HG02981 (cell line): ENCODE measurements around the gene RASSF7.
"Not testable (repeated sequence)": the region's sequence is repeated elsewhere in the genome, so short reads cannot be mapped to it uniquely, and the experiment has no call there.

Experiments
- ATAC-seq: cut with Tn5 transposase; IDR thresholded peaks from one replicate; pipeline ENCODE4 v1.9.1; 2021; ENCODE audit warnings: mild to moderate bottlenecking, moderate library complexity; ENCODE audit not compliant: unreplicated experiment

Gene RASSF7, protein sequence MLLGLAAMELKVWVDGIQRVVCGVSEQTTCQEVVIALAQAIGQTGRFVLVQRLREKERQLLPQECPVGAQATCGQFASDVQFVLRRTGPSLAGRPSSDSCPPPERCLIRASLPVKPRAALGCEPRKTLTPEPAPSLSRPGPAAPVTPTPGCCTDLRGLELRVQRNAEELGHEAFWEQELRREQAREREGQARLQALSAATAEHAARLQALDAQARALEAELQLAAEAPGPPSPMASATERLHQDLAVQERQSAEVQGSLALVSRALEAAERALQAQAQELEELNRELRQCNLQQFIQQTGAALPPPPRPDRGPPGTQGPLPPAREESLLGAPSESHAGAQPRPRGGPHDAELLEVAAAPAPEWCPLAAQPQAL

DNA sequence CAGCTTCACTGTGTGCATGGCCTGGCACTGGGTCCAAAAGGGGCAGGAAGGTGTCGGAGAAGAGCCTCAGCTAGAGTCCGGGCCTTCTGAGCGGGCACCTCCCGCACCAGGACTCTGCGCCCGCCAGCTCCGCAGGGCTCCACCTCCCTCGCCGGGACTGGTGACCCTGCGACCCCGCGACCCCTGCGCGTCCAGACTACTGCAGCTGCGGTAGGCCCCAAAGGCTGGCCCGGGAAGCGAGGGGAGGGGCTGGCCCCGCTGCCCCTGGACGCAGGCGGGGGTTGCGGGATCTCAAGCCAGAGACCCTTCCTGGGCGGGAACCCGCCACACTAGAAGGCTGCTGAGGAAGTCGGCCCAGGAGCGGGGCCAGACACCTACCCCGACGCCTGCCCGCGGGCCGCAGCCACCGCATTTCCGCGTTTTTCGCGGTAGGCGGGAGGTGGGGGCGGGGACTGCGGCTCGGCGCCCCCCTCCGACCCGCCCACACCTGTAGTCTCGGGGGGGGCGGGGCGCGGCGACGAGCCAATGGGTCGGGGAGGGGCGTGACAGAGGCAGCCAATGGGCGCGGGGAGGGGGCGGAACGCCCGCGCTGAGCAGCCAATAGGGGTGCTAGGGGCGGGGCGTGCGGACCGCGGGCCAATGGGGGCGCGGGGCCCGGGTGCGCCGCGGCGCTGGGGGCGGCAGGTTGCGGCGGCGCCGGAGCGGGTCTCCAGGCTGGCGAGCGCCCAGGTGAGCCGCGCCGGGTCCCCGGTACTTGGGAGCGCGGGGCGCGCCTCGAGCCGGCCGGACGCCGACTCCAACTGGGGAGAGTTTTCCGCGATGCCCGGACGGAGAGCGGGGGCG, at the start of gene RASSF7, which contains the start of gene LMNTD2:
RASSF7 (plus strand) TSS at position 666 of the 843 bp plus-strand sequence. CDS start 799 bp downstream, outside the sequence.
LMNTD2 (minus strand) TSS at position 434 of the 843 bp plus-strand sequence; CDS start at position 412, 22 bp downstream.
- ATAC-seq: peak; percentile 79

DNA sequence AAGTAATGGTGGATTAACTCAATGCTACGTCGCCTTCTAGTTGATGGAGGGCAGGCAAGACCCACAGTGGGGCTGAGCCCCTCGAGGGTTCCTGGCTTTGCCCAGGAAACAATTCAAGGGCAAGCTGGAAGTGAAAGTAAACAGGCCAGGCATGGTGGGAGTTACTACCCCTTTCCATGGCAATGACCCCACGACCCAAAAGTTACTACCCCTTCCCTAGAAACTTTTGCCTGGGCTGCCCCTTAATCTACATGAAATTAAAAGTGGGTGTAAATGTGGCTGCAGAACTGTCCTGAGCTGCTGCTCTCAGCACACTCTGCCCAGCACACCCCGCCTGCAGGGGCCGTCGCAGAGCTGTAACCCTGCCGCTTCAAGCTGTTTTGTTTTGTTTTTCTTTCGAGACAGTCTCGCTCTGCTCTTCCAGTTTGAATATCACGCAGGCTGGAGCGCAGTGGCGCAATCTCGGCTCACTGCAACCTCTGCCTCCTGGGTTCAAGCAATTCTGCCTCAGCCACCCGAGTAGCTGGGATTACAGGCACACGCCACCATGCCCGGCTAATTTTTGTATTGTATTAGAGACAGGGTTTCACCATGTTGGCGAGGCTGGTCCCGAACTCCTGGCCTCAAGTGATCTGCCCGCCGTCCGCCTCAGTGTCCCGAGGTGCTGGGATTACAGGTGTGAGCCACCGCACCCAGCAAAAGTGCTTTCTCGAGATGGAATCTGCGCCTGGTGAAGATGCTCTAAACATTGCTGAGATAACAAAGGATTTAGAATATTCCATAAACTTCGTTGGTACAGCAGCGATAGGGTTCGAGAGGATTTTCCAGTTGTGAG, 47.8 kb upstream of the RASSF7 start:
- ATAC-seq: no peak

DNA sequence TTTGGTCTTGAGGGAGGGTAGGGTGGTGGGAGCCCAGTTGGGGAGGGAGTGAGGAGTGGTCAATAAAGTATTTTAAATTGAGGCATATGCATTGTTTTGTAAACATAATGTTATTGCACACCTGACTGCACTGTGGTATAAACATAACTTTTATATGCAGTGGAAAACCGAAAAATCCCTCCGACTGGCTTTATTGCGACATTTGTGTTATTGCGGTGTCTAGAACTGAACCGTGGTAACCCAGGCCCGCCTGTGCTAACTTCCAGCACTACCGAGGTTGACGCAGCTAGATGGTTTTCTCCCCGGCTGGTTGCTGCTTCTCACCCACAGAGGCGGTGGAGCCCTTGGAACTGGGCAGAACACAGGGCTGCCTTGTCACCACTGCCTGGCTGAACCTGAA, 46.2 kb upstream of the RASSF7 start:
- ATAC-seq: no peak

DNA sequence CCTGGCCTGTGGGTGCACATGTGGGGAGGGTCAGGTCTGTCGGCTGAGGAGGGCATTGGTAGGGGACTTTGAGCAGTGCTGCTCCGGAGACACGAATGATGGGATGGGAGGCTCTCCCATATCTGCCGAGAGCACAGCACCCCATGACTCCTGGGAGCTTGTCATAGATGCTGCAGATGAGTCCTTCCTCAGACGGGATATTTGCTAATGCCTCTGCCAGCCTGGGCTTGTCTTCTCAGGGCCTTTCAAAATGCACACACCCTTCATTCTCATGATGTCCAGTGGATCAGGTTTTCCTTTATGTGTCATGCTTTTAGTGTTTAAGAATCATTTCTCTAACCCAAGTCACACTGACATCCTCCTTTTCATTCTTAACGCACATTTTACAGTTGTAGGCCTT, 45.6 kb upstream of the RASSF7 start:
- no peak for ATAC-seq

DNA sequence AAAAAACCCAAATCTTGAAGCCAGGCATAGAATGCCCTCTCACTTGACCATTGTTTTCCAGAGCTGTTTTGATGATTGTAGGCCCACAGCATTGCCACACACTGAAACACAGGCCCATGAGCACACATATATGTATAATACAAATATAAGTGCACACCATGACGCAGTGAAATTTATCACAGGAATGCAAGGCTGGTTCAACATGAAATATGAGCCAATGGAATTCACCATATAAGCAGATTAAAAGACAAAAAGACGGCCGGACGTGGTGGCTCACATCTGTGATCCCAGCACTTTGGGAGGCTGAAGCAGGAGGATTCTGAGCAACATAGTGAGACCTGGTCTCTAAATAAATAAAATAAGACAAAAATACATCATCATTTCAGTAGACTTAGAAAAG, 44.4 kb upstream of the RASSF7 start:
- ATAC-seq: no peak

DNA sequence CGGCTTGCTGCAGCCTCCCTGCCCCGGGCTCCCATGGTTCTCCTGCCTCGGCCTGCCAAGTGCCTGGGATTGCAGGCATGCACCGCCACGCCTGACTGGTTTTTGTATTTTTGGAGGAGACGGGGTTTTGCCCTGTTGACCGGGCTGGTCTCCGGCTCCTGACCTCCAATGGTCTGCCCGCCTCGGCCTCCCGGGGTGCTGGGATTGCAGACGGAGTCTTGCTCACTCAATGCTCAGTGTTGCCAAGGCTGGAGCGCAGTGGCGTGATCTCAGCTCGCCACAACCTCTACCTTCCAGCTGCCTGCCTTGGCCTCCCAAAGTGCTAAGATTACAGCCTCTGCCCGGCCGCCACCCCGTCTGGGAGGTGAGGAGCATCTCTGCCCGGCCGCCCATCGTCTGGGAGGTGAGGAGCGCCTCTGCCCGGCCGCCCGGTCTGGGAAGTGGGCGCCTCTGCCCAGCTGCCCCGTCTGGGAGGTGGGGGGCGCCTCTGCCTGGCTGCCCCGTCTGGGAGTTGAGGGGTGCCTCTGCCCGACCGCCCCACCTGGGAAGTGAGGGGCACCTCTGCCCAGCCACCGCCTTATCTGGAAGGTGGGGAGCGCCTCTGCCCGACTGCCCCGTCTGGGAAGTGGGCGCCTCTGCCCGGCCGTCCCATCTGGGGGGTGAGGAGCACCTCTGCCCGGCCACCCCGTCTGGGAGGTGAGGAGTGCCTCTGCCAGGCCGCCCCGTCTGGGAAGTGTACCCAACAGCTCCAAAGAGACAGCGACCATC, 43.7 kb upstream of the RASSF7 start:
- not testable (repeated sequence) for ATAC-seq

DNA sequence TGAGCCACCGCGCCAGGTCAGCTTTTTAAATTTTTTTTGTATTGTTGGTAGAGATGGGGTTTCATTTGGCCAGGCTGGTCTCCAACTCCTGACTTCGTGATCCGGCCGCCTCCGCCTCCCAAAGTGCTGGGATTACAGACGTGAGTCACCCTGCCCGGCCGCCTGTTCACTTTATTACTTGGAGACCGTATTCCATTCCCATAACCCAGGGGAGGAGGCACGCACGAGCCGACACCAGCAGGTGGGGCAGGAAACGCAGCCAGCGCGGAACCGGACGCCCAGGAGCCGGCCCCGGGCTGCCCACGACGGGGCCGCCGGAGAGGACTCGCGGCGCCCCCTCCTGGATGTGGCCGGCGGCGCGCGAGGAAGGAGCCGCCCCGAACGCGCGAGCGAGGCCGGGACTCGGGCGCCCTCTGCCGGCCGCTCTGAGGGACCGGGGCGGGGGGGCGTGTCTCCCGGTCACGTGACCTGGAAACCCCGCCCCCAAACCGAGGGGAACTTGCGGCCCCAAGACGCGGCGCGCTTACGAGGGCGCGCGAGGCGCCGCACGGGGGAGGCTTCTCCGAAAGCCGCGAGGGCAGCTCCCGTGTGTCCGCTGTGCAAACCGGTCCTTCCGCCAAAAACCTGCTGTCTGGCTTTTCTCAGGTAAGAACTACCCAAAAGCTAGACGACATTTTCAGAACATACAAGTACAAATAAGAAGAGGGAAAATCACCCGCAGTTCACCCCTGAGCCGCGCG, 42.1 kb upstream of the RASSF7 start:
- ATAC-seq: peak; percentile 86

DNA sequence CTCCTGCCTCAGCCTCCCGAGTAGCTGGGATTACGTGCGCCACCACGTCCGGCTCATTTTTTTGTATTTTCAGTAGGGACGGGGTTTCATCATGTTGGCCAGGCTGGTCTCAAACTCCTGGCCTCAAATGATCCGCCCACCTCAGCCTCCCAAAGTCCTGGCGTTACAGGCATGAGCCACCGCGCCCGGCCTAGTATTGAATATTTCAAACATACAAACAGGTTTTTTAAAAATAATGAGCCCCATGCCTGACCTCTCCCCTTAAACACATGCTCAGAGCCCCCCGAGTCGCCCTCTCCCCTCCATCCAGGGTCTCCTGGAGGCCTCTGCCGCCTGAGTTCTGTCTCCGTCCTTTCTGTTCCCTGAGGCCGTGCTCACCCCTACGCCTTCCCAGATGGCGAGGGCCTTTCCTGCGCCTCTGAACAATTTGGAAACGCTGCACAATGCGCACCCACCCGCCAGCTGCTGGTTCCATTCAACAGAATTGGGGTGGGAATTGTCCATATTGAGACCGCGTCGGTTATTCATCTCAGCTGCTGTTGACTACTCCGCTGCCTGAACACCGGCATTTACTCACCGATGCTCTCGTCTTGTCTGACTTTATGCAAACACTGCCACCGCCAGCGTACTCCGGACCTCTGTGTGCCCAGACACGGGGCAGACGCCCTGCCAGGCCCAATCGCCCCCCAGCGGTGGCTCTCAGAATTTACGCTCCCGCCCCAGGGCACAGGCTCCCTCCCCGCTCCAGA, 40.2 kb upstream of the RASSF7 start:
- no peak for ATAC-seq

DNA sequence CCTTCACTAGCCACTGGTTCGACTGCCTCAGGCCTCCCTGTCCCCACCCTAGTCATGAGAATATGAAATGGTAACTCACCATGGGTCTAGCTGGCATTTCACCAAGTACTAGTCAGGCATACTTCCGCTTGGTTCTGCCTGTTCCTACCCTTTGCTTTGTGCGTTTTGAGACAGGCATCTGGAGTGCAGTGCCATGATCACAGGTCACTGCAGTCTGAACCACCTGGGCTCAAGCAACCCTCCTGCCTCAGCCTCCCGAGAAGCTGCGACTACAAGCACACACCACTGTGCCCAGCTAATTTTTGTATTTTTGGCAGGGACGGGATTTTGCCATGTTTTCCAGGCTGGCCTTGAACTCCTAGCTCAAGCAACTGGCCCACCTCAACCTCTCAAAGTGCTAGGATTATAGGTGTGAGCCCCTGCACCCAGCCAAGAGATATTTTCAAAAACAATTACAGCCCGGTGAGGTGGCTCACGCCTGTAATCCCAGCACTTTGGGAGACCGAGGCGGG, 39.5 kb upstream of the RASSF7 start:
- ATAC-seq: no peak

DNA sequence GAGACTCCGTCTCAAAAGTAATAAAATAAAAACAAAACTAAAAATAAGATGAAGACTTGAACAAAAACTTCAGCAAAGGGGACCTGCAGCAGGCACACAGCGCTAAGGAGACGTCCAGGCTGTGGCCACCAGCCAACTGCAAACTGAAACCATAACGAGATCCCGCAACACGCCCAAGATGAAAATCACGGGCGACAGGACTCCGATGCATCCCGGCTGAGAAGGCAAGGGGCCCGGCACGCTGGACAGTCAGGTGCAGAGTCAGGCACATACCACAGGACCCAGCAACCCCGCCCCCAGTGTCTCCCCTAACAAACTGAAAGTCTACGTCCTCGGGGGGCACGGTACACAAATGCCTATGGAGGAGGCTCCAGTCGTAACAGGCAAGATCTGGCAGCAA, 34.6 kb upstream of the RASSF7 start:
- ATAC-seq: no peak

DNA sequence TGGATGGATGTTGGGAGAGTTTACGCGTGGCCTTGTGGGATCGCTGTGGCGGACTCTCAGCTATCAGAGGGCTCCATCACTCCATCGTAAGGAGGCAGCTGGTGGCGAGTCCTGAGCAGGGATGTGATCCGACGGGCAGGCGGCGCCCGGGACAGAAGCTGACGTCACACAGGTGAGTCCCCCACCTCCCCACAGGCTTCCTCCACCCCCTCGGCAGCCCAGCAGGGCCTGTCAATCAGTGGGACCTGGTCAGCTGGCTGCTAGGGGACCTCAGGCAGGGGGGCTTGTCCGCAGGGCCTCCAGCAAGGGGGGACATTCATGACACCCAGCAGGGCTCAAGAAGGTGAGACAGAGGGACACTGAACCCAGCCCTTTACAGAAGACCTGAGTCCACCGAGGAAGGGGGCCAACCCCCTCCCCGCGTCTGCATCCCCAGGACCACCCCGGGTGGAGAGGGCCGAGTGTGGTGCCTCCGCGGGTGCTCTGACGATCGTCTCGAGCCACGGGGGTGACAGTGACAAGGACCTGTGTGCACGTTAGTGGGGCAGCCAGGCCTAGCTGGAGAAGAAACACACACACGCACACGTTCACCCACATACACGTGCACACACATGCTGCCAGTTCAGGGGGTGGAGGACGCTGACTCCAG, 32.5 kb upstream of the RASSF7 start:
- ATAC-seq: no peak

DNA sequence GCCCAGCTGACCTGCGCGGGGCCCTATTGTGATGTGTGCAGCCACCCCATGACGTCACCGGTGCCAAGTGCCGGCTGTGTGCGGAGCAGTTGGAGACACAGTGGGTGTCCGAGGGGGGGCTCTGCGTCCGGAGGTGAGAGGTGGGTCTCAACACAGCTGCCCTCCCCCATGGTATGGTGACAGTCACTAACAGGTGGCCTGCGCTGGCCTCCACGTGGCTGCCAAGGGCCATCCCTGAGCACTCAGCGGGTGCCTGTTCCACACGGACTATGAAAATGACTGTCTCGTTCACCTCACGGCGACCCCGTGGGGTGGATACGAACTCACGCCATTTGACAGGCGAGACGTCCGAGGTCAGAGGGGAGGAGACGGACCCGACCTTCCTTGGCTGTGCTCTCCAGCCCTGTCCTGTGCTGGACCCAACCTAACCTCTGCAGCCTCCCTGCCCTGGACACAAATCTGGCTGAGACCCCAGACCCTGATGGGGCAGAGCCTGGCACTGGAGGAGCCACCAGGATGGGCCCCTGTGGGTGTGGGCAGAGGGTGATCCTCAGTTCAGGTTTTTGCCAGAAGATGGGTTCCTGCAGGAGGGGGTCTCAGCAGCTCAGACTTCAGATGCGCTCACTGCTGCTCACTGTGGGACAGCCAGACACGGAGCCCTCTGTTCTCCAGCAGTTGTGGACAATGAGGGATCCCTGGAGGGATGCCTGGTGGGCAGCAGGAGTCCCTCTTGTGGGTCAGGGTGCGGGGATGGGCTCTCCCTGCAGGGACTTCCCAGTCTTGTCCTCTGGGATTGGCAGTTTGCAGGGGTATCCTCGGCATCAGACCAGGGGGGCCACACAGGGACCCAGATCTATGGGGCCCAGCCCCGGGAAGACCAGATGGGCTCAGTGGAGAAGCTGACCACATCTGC, 31.7 kb upstream of the RASSF7 start:
- no peak for ATAC-seq

DNA sequence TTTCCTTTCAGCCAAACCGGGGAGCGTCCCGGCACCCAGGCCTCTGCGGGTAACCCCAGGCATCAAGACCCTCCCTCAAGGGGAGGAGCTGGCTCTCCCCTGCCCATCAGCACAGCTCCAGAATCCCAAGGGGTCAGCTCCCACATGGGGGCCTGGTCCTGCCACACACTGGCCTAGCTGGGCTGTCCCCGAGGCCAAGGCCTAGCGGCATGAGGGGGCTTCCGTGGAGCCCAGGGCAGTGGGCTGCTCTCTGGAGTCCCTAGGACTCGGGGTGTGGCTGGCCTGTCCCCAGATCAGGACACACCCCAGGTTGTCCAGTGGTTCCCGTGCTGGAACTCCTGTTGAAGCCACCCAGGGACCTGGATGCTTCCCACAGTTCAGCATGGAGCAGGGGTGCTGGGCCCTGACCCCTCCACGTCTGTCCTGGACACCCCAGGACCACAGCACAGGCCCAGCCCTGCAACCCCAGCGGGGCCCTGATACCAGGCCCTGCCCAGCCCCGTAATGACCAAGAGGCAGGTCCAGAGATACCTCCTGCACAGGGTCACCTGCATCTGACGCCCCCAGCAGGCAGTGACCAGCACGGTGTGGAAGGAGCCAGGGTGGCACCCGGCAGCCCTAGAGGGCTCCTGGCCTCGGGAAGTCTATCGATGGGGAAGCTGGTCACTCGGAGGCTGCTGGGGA, 30.9 kb upstream of the RASSF7 start:
- no peak for ATAC-seq

DNA sequence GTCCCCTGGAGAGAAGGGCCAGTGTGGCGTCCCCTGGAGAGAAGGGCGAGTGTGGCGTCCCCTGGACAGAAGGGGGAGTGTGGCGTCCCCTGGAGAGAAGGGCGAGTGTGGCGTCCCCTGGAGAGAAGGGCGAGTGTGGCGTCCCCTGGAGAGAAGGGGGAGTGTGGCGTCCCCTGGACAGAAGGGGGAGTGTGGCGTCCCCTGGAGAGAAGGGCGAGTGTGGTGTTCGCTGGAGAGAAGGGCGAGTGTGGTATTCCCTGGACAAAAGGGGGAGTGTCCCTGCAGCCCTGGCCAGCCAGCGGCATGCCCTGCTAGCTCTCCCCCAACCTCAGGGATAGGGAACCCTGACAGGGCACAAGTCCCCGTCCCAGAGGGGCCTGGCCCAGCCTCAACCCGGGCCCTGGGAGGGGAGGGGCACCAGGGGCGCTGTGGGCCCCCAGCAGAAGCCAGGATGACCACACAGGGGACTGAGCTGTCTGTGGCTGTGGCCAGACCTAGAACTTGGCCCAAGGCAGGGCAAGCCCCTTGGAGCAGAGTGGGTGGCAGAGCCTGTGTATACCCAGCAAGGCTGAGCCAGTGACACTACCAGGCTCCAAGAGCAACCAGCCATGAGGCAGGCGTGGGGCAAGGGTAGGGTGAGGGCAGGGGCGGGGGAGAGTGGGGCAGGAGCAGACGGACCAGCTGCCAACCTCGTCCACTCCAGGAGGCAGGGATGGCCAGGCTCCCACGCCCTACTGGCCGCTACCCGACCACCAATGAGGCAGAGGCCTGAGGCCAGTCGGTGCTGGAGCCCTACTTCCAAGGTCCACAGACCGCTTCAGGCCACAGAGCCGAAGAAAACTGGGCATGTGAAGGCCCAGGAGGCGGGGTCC, 29.6 kb upstream of the RASSF7 start:
- no peak for ATAC-seq

DNA sequence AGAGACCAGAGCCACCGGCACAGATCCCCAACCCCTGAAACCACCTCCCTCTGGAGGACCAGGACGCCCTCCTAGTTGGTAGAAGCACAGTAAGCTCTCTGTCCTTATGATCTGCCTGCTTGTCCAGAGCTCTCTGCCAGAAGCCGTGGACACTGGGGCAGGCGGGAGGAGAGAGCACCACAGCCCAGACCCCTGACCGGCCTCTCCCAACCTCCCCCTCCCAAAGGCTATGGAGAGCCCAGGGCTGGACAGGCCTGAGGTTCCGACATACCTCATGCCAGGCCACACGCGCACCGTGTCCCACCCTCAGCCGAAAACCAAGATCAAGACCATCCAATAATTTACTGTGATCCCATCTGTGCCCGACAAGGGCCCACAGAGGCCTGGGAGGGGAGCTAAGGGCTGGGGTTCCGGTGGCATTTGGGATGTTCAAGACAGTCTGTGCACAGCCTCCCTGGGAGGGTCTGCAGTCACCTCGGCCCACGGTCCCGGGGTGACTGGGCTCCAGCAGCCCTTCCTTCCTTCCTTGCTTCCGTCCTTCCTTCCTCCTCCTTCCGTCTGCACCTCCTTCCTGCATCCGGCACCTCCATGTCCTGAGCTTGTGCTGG, 28.7 kb upstream of the RASSF7 start:
- no peak for ATAC-seq
